Progenitor cell of endocrine pancreas (in vitro differentiated cells): ENCODE measurements around the gene NTSR1. TPM values are rescaled to one million over a fixed set of nuclear protein-coding genes. Genes with fewer than 3 reads are reported as not detected.

Source experiments
- DNase-seq: peaks from one replicate; pipeline ENCODE4 v3.0.0; 2021; ENCODE audit warnings: low spot score; ENCODE audit not compliant: unreplicated experiment
- H3K27ac Mint-ChIP-seq: 2 replicates; pipeline ENCODE4 v1.8.0; 2021; ENCODE audit warnings: mild to moderate bottlenecking, moderate library complexity, mixed read lengths
- H3K27me3 Mint-ChIP-seq: 2 replicates; pipeline ENCODE4 v1.8.0; 2021; ENCODE audit warnings: mixed read lengths
- H3K36me3 Mint-ChIP-seq: 2 replicates; pipeline ENCODE4 v1.8.0; 2022; ENCODE audit warnings: mixed read lengths; ENCODE audit not compliant: insufficient read depth
- H3K4me1 Mint-ChIP-seq: 2 replicates; pipeline ENCODE4 v1.8.0; 2021; ENCODE audit warnings: low read depth, mixed read lengths
- H3K4me3 Mint-ChIP-seq: 2 replicates; pipeline ENCODE4 v1.8.0; 2021; ENCODE audit warnings: low read depth, mild to moderate bottlenecking, moderate library complexity, mixed read lengths
- H3K9me3 Mint-ChIP-seq: 2 replicates; pipeline ENCODE4 v1.8.0; 2021; ENCODE audit warnings: low read depth, mixed read lengths
- long read RNA-seq: library from polyadenylated mRNA; unstranded; transcript quantifications from one replicate; pipeline ENCODE4 v2.0.0, GENCODE V29; 2020
- total RNA-seq: library from RNA; stranded (reverse); gene quantifications from 2 replicates; pipeline ENCODE4 v1.2.1, GENCODE V29; 2021
- TF ChIP-seq, protein P1 (sequence below): fragments of 200-600 bp; sonication (generic); IDR thresholded peaks from one replicate; pipeline ENCODE4 v1.5.0; 2021; ENCODE audit warnings: antibody characterized with exemption, mild to moderate bottlenecking; ENCODE audit not compliant: unreplicated experiment

The NTSR1 gene
- 0.13 TPM in 1 of 2 replicates, not detected in the other for total RNA-seq
- long read RNA-seq, result 0 reads

DNA sequence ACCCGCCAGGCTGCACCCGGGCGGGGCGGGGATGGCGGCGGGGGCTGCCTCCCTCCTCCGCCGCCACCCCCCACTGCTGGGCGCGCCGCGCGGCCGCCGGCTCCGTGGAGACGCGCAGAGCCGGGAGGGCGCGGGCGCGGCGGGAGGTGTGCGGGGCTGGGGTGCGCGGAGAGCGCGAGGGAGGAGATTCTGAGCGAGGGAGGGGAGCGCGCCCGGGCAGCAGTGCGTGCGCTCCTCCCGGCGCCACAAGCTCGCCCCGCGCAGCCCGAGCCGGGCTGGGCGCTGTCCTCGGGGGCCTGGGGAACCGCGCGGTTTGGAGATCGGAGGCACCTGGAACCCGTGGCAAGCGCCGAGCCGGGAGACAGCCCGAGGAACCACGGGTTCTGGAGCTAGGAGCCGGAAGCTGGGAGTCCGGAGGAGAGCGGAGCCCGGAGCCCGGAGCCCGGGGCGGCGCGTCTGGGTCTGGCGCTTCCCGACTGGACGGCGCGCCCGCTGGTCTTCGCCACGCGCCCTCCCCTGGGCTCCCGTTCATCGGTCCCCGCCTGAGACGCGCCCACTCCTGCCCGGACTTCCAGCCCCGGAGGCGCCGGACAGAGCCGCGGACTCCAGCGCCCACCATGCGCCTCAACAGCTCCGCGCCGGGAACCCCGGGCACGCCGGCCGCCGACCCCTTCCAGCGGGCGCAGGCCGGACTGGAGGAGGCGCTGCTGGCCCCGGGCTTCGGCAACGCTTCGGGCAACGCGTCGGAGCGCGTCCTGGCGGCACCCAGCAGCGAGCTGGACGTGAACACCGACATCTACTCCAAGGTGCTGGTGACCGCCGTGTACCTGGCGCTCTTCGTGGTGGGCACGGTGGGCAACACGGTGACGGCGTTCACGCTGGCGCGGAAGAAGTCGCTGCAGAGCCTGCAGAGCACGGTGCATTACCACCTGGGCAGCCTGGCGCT lies at the start of gene NTSR1:
NTSR1 (plus strand) TSS at position 246 of the 946 bp plus-strand sequence; CDS start at position 618, 372 bp downstream.
- H3K27ac Mint-ChIP-seq, result no peak within 1 kb of the TSS
- H3K27me3 Mint-ChIP-seq, result peaks cover 70% of the 10 kb centered on the region
- H3K9me3 Mint-ChIP-seq, result no peaks in the 10 kb centered on the region
- no peak within 1 kb of the TSS for H3K4me3 Mint-ChIP-seq
- no peaks in the 10 kb centered on the region for H3K36me3 Mint-ChIP-seq
- TF ChIP-seq, protein P1, sequence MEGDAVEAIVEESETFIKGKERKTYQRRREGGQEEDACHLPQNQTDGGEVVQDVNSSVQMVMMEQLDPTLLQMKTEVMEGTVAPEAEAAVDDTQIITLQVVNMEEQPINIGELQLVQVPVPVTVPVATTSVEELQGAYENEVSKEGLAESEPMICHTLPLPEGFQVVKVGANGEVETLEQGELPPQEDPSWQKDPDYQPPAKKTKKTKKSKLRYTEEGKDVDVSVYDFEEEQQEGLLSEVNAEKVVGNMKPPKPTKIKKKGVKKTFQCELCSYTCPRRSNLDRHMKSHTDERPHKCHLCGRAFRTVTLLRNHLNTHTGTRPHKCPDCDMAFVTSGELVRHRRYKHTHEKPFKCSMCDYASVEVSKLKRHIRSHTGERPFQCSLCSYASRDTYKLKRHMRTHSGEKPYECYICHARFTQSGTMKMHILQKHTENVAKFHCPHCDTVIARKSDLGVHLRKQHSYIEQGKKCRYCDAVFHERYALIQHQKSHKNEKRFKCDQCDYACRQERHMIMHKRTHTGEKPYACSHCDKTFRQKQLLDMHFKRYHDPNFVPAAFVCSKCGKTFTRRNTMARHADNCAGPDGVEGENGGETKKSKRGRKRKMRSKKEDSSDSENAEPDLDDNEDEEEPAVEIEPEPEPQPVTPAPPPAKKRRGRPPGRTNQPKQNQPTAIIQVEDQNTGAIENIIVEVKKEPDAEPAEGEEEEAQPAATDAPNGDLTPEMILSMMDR, result no peak
- DNase-seq, result no peak
- no peaks in the 10 kb centered on the region for H3K4me1 Mint-ChIP-seq

DNA sequence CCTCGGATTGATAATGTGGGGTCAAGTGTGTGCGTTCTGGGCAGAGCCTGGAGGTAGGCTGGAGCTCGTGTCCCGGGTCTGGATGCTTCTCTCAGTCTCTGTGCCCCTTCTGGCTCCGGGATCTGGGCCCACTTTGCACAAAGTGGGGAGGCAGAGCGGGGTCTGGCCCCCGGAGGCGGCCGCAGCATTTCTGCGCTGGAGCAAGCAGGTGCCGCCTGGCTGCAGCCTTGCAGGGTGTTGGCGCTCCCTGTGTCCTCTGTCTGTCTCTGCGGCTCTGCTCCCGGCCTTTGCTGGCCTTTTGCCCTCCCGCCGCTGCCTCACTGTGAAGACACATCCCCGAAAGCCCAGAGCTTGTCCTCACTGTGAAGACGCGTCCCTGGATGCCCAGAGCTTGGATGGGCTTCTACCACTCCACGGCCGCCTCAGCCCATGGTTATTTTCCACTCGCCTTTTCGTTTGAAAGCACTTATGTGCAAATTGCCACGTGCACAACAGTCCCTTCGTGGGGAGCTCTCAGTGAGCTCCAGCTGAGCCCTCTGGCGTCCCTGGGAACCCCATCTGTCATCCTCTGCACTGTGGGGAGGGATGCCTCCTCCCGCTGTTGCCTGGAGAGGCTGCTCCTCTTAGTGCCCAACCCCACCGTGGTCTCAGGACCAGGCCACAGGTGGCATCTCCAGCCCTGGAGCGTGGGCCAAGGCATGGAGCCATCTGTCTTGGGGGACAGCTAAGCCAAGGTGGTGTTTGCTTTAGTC lies 49.0 kb upstream of the NTSR1 start:
- no peaks in the 10 kb centered on the region for H3K36me3 Mint-ChIP-seq
- TF ChIP-seq, protein P1, result no peak
- no peak overlapping the region for H3K4me3 Mint-ChIP-seq
- H3K4me1 Mint-ChIP-seq, result no peaks in the 10 kb centered on the region
- H3K9me3 Mint-ChIP-seq, result no peaks in the 10 kb centered on the region
- DNase-seq, result no peak
- H3K27me3 Mint-ChIP-seq, result no peaks in the 10 kb centered on the region
- no peak overlapping the region for H3K27ac Mint-ChIP-seq

DNA sequence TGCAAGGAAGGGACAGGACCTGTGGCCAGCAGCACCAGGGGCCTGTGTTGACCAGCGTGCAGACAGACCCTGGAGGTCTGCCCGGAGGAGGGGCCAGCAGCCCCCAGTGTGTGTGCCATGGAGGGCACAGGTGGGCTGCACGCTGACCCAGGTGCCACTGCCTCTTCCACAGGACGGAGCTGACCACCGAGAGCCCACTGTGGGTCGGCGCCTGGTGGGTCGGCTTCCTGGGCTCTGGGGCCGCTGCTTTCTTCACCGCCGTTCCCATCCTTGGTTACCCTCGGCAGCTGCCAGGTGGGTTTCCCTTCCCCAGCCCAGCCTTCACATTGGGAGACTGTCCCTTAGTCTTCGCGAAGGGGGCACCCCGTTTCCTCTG lies 48.4 kb upstream of the NTSR1 start:
- Mint-ChIP-seq H3K27ac (no peak overlapping the region), H3K9me3 (no peaks in the 10 kb centered on the region), H3K36me3 (no peaks in the 10 kb centered on the region), H3K27me3 (no peaks in the 10 kb centered on the region), H3K4me1 (no peaks in the 10 kb centered on the region), H3K4me3 (no peak overlapping the region)
- DNase-seq, result no peak
- TF ChIP-seq, protein P1, result no peak

DNA sequence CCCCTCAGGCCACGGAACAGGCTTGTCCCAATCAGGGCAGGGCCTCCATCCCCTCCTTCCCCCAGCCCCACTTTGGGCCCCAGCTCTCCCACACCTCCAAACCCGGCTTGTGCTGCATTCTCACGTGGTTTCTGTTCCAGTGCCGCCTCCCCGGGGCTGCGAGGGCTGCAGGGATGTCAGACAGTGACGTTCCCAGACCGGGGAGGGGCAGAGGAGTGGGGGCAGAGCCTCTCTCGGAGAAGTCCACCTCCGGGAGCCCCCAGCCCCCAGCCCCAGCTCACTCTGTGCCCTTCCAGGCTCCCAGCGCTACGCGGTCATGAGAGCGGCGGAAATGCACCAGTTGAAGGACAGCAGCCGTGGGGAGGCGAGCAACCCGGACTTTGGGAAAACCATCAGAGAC lies 47.9 kb upstream of the NTSR1 start:
- no peaks in the 10 kb centered on the region for H3K36me3 Mint-ChIP-seq
- DNase-seq, result no peak
- no peak overlapping the region for H3K4me3 Mint-ChIP-seq
- no peak overlapping the region for H3K27ac Mint-ChIP-seq
- no peaks in the 10 kb centered on the region for H3K4me1 Mint-ChIP-seq
- no peaks in the 10 kb centered on the region for H3K9me3 Mint-ChIP-seq
- TF ChIP-seq, protein P1, result no peak
- H3K27me3 Mint-ChIP-seq, result no peaks in the 10 kb centered on the region

DNA sequence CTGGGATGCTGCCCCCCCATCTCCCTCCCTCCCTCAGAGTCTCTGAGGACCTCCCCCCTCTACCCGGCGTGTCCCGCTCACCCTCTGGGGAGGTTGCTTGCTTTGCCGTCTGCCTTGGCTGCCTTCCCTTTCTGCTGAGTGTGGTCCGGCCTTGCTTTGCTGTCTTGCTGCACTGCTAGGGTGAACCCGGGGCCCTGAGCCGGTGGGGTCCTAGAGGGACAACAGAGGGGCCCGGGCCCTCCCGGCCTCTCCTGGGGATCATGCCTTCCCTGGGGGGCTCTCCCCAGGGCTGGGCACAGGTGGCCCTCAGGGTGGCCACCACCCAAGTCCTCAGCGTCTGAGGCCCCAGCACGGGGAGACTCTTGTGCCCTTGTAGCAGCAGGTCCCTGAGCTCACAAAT lies 47.0 kb upstream of the NTSR1 start:
- H3K36me3 Mint-ChIP-seq, result no peaks in the 10 kb centered on the region
- no peak for DNase-seq
- H3K9me3 Mint-ChIP-seq, result no peaks in the 10 kb centered on the region
- TF ChIP-seq, protein P1, result no peak
- no peaks in the 10 kb centered on the region for H3K27me3 Mint-ChIP-seq
- no peak overlapping the region for H3K4me3 Mint-ChIP-seq
- no peak overlapping the region for H3K27ac Mint-ChIP-seq
- H3K4me1 Mint-ChIP-seq, result no peaks in the 10 kb centered on the region
